MCF 10A (cell line): ENCODE measurements around the gene EXT2. TPM values are rescaled to one million over a fixed set of nuclear protein-coding genes. Genes with fewer than 3 reads are reported as not detected.

Experiments used
- BruUV-seq: library from RNA; stranded (reverse); fragments of 400-500 nt; replicated peaks from 2 replicates; lab custom pipeline; 2021; lab: Mats Ljungman, UMichigan
- CTCF ChIA-PET: fragments of 300-600 bp; sonication (Branson Sonifier 250); formaldehyde crosslinking; extraction: SDS; loops from one replicate; lab custom pipeline; 2021; ENCODE audit warnings: antibody characterized with exemption, inconsistent platforms; lab: Yijun Ruan, JAX
- POLR2A ChIA-PET: fragments of 300-600, 350-650 bp; sonication (Branson Sonifier 250); formaldehyde crosslinking; extraction: SDS; loops from one replicate; lab custom pipeline; 2020; ENCODE audit warnings: antibody characterized with exemption, inconsistent platforms; lab: Yijun Ruan, JAX
- DNase-seq: peaks from one replicate; pipeline ENCODE4 v3.0.0-alpha.2; 2018; ENCODE audit not compliant: unreplicated experiment
- H3K27ac Mint-ChIP-seq: one replicate; pipeline ENCODE4 v1.8.0; 2022; ENCODE audit warnings: mild to moderate bottlenecking, low read depth, mixed read lengths; ENCODE audit not compliant: unreplicated experiment
- H3K27me3 Mint-ChIP-seq: one replicate; pipeline ENCODE4 v1.8.0; 2022; ENCODE audit warnings: mixed read lengths; ENCODE audit not compliant: insufficient read depth, unreplicated experiment
- H3K36me3 Mint-ChIP-seq: one replicate; pipeline ENCODE4 v1.8.0; 2022; ENCODE audit warnings: mild to moderate bottlenecking, moderate library complexity, mixed read lengths; ENCODE audit not compliant: insufficient read depth, unreplicated experiment
- H3K4me1 Mint-ChIP-seq: one replicate; pipeline ENCODE4 v1.8.0; 2022; ENCODE audit warnings: mixed read lengths; ENCODE audit not compliant: insufficient read depth, unreplicated experiment
- H3K4me3 Mint-ChIP-seq: one replicate; pipeline ENCODE4 v1.8.0; 2022; ENCODE audit warnings: mild to moderate bottlenecking, moderate library complexity, mixed read lengths; ENCODE audit not compliant: unreplicated experiment
- H3K9me3 Mint-ChIP-seq: one replicate; pipeline ENCODE4 v1.8.0; 2022; ENCODE audit warnings: mixed read lengths; ENCODE audit not compliant: unreplicated experiment
- CTCF ChIP-seq: fragments of 200-600 bp; IDR thresholded peaks from one replicate; pipeline ENCODE4 v1.8.0; 2022; ENCODE audit warnings: antibody characterized with exemption, mild to moderate bottlenecking; ENCODE audit not compliant: unreplicated experiment
- intact Hi-C: fragments of 100-400 bp; cut with micrococcal nuclease; formaldehyde crosslinking; loops from 2 replicates; pipeline ENCODE4 v1.14.1; 2022
- total RNA-seq: library from RNA; stranded (reverse); gene quantifications from 2 replicates; pipeline ENCODE4 v1.2.3, GENCODE V29; 2022

The EXT2 gene
- total RNA-seq, 1 experiment from 2014 or later: 73.1 TPM

GRCh38 chr11:44136176-44136945 lies 40.9 kb downstream of the EXT2 start:
- H3K9me3 Mint-ChIP-seq: no peaks in the 10 kb centered on the region
- ChIA-PET POLR2A (no interaction called here), CTCF (interaction anchor here (0.8 to 1.5 kb wide), 6 partner anchors 11 to 791 kb away, joined by 3 to 5 read pairs (median 3); no protein-coding TSS in a partner anchor)
- peaks cover 29% of the 10 kb centered on the region for H3K36me3 Mint-ChIP-seq
- intact Hi-C loops: no loop called here
- TF ChIP-seq CTCF: no peak
- no TSS peak for BruUV-seq
- no peak overlapping the region for H3K4me3 Mint-ChIP-seq
- no peak for DNase-seq
- peaks cover 6% of the 10 kb centered on the region for H3K4me1 Mint-ChIP-seq
- H3K27ac Mint-ChIP-seq: no peak overlapping the region
- H3K27me3 Mint-ChIP-seq: no peaks in the 10 kb centered on the region

DNA sequence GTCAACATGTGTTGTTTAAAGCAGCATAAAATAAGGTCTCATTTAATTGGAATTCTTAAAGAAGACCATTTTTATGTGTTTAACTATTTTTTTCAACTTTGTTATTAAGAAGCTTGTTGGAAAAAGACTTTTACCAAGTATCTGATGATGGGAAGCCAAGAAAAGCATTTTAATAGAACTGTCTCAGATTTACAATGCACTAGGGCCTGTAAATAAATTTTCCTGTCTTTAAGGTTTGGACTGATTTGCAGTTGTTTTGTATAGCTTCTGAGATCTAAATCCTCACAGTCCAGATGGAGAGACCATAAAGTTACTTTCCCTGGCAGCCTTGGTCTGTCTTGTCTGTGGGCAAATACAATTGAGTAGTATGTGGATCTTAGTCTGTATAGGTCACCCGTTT lies 41.6 kb downstream of the EXT2 start:
- H3K4me3 Mint-ChIP-seq: no peak overlapping the region
- intact Hi-C loops: no loop called here
- DNase-seq: no peak
- no peak overlapping the region for H3K27ac Mint-ChIP-seq
- BruUV-seq: no TSS peak
- no peaks in the 10 kb centered on the region for H3K9me3 Mint-ChIP-seq
- TF ChIP-seq CTCF: no peak
- peaks cover 29% of the 10 kb centered on the region for H3K36me3 Mint-ChIP-seq
- CTCF ChIA-PET: interaction anchor here (0.6 to 1.5 kb wide), 5 partner anchors 17 to 790 kb away, joined by 3 to 4 read pairs (median 3); no protein-coding TSS in a partner anchor
- H3K27me3 Mint-ChIP-seq: no peaks in the 10 kb centered on the region
- POLR2A ChIA-PET: interaction anchor here (0.5 kb wide), 1 partner anchor 115 kb away, joined by 3 read pairs; no protein-coding TSS in a partner anchor
- H3K4me1 Mint-ChIP-seq: peaks cover 6% of the 10 kb centered on the region

GRCh38 chr11:44138286-44138685 lies 42.8 kb downstream of the EXT2 start:
- H3K36me3 Mint-ChIP-seq: peaks cover 20% of the 10 kb centered on the region
- no peaks in the 10 kb centered on the region for H3K27me3 Mint-ChIP-seq
- BruUV-seq: no TSS peak
- ChIA-PET POLR2A (interaction anchor here (0.6 kb wide), 2 partner anchors 142 to 574 kb away, joined by 3 read pairs; no protein-coding TSS in a partner anchor), CTCF (interaction anchor here (0.7 to 1.1 kb wide), 2 partner anchors 148 to 771 kb away, joined by 3 to 5 read pairs; no protein-coding TSS in a partner anchor)
- no peaks in the 10 kb centered on the region for H3K9me3 Mint-ChIP-seq
- H3K27ac Mint-ChIP-seq: no peak overlapping the region
- no peak for DNase-seq
- H3K4me3 Mint-ChIP-seq: no peak overlapping the region
- intact Hi-C loops: no loop called here
- TF ChIP-seq CTCF: no peak
- H3K4me1 Mint-ChIP-seq: peaks cover 6% of the 10 kb centered on the region

- intact Hi-C loops: no loop called here
- Mint-ChIP-seq H3K4me3 (no peak overlapping the region), H3K27ac (no peak overlapping the region), H3K27me3 (no peaks in the 10 kb centered on the region), H3K9me3 (no peaks in the 10 kb centered on the region), H3K4me1 (peaks cover 6% of the 10 kb centered on the region), H3K36me3 (peaks cover 13% of the 10 kb centered on the region)
- no TSS peak for BruUV-seq
- no peak for TF ChIP-seq CTCF
- CTCF ChIA-PET: interaction anchor here (1.1 kb wide), 1 partner anchor 147 kb away, joined by 5 read pairs; no protein-coding TSS in a partner anchor
- POLR2A ChIA-PET: interaction anchor here (0.6 kb wide), 1 partner anchor 141 kb away, joined by 3 read pairs; no protein-coding TSS in a partner anchor
- no peak for DNase-seq
Measured at GRCh38 chr11:44138980-44139379, 43.5 kb downstream of the EXT2 start.
